OCI-LY7 (cell line): Measurements from ENCODE around the gene CERCAM.

Experiments used
- CTCF ChIP-seq: fragments of 200-600 bp; sonication (generic); conservative IDR thresholded peaks from 2 replicates; pipeline ENCODE4 v1.5.1; 2014; ENCODE audit warnings: mild to moderate bottlenecking, antibody characterized with exemption, low read length, moderate library complexity, mixed read lengths
- EZH2phosphoT487 ChIP-seq: fragments of 200-600 bp; sonication (generic); IDR thresholded peaks from 2 replicates; pipeline ENCODE4 v1.6.1; 2018; ENCODE audit warnings: low read depth, borderline replicate concordance, mild to moderate bottlenecking, mixed run types, antibody characterized with exemption, low read length, moderate library complexity, mixed read lengths

GRCh38 chr9:128375865-128376264, 44.8 kb upstream of the CERCAM start:
- TF ChIP-seq CTCF (no peak), EZH2phosphoT487 (no peak)
